Measurements from ENCODE around the gene SEC14L5. TPM values are rescaled to one million over a fixed set of nuclear protein-coding genes. Genes with fewer than 3 reads are reported as not detected.

Gene SEC14L5
- total RNA-seq, 2 donors from 2014 or later: 0.74 to 0.77 TPM

DNA sequence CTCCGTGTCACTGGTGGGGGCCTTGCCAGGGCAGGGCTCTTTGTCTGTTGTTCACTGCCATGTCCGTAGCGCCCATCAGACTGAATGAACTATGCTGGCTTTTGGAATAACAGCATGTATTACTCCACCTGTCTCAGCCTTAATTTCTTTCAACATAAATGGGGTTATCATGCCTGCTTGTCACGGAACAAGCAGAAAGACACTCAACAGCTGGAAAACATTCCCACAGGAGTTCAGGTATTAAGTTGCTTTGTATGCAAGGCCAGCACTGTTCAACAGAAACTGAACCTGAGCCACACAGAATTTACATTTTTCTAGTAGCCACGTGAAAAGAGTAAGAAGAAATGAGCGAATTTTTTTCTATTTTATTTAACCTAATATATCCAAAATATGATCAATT lies 34.3 kb upstream of the SEC14L5 start:
- intact Hi-C loops (cut with DNase I): no loop called here
- WGBS: 81% methylated on average over 6 of the region's 6 CpGs

DNA sequence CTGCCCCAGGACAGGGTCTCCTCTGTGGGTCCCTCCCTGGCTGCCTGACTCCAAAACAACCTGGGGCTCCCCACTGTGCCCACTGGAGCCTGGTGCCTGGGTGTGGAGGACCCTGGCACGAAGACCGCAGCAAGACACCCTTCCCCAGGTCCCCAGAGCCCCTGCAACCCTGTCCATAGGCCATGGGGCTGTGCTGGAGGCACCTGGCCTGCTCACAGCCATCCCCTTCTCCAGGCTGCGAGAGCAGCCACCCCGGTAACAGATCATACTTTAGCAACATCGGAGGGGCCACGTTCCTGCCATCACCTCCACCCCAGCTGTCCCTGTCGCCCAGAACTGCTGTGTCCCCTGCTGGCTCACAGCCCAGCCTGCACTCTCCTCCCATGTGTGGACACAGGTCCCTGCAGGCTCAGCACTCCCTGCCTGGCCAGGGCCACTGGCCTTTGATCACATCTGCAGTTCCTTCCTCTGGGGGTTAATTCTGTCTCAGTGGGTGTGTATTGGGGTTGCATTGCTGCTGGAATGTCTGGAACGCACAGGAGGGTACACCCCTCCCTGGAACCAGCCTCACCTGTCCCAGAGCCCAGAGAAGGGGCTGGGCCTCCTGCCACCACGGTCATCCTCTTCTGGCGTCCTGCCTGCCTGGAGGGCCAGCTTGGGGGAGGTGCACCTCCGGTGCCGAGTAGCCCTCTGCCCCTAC lies 33.4 kb upstream of the SEC14L5 start:
- no peak overlapping the region for H3K4me3 ChIP-seq
- peaks cover 6% of the 10 kb centered on the region for H3K4me1 ChIP-seq (replicated peaks)
- peak; percentile 73 for DNase-seq (ENCODE audit: low spot score)
- no peaks in the 10 kb centered on the region for H3K27me3 ChIP-seq (replicated peaks; ENCODE audit: insufficient read depth)
- no peaks in the 10 kb centered on the region for H3K36me3 ChIP-seq
- intact Hi-C loops (cut with DNase I): no loop called here
- TF ChIP-seq POLR2A (IDR thresholded peaks at IDR 0.05) (no peak), POLR2AphosphoS5 (IDR thresholded peaks at IDR 0.05) (peak; percentile 78)
- TF ChIP-seq, protein P1, sequence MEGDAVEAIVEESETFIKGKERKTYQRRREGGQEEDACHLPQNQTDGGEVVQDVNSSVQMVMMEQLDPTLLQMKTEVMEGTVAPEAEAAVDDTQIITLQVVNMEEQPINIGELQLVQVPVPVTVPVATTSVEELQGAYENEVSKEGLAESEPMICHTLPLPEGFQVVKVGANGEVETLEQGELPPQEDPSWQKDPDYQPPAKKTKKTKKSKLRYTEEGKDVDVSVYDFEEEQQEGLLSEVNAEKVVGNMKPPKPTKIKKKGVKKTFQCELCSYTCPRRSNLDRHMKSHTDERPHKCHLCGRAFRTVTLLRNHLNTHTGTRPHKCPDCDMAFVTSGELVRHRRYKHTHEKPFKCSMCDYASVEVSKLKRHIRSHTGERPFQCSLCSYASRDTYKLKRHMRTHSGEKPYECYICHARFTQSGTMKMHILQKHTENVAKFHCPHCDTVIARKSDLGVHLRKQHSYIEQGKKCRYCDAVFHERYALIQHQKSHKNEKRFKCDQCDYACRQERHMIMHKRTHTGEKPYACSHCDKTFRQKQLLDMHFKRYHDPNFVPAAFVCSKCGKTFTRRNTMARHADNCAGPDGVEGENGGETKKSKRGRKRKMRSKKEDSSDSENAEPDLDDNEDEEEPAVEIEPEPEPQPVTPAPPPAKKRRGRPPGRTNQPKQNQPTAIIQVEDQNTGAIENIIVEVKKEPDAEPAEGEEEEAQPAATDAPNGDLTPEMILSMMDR (IDR thresholded peaks at IDR 0.05): no peak
- peak overlapping the region; percentile 55 to 62 for H3K27ac ChIP-seq
- H3K9me3 ChIP-seq: no peaks in the 10 kb centered on the region
- 45% methylated on average over 12 of the region's 12 CpGs for WGBS

More for the DNA sequence above, 34.3 kb upstream of the SEC14L5 start:
- Histone ChIP-seq H3K4me1 (replicated peaks) (peaks cover 6% of the 10 kb centered on the region), H3K36me3 (no peaks in the 10 kb centered on the region), H3K27ac (peak overlapping the region; percentile 65 to 72), H3K27me3 (replicated peaks; ENCODE audit: insufficient read depth) (no peaks in the 10 kb centered on the region), H3K9me3 (no peaks in the 10 kb centered on the region), H3K4me3 (no peak overlapping the region)
- TF ChIP-seq, protein P1 (IDR thresholded peaks at IDR 0.05): no peak
- TF ChIP-seq POLR2AphosphoS5 (IDR thresholded peaks at IDR 0.05): no peak
- no peak for TF ChIP-seq POLR2A (IDR thresholded peaks at IDR 0.05)
- DNase-seq (ENCODE audit: low spot score): no peak

DNA sequence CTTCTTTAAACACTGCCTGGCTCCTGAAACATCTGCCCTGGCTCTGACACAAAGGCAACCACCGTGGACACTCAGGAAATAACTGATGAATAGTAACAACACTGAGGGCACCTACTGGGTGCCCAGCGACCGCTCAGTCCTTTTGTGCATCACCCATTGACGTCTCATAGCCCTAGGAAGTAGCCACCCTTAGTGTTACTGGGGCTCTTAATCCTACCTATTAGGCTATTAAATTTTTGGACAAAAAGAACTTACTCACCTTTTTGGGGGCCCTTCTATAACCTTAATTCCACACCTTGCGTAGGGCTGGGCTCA lies 32.9 kb upstream of the SEC14L5 start:
- Histone ChIP-seq H3K4me1 (replicated peaks) (peaks cover 6% of the 10 kb centered on the region), H3K27me3 (replicated peaks; ENCODE audit: insufficient read depth) (no peaks in the 10 kb centered on the region), H3K4me3 (no peak overlapping the region), H3K36me3 (no peaks in the 10 kb centered on the region), H3K27ac (peak overlapping the region; percentile 48 to 55), H3K9me3 (no peaks in the 10 kb centered on the region)
- no peak for TF ChIP-seq POLR2AphosphoS5 (IDR thresholded peaks at IDR 0.05)
- no peak for TF ChIP-seq POLR2A (IDR thresholded peaks at IDR 0.05)
- TF ChIP-seq, protein P1 (IDR thresholded peaks at IDR 0.05): no peak
- DNase-seq (ENCODE audit: low spot score): no peak
- WGBS: 66% methylated on average over 5 of the region's 5 CpGs
- intact Hi-C loops (cut with DNase I): no loop called here

DNA sequence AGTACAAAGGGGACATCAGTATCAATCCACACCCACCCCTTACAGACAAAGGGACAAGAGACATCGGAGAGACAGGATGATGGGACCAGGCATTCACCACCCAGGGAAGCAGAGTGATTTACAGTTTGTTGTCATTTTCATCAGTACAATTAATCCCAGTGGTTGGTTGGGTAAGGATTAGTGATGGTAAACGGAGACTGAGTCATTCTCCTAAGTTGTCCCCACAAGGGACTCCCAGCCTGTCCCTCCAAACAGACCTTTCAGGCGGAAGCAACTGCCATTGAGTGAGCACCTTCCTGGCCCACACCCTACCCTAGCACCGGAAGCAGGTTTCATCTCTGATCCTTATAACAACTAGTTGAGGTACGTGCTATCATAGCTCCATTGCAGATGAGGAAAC lies 32.3 kb upstream of the SEC14L5 start:
- no peak for TF ChIP-seq POLR2A (IDR thresholded peaks at IDR 0.05)
- no peak for TF ChIP-seq POLR2AphosphoS5 (IDR thresholded peaks at IDR 0.05)
- TF ChIP-seq, protein P1 (IDR thresholded peaks at IDR 0.05): no peak
- WGBS: 85% methylated on average over 5 of the region's 5 CpGs
- no peak overlapping the region for H3K4me3 ChIP-seq
- H3K27me3 ChIP-seq (replicated peaks; ENCODE audit: insufficient read depth): no peaks in the 10 kb centered on the region
- DNase-seq (ENCODE audit: low spot score): no peak
- H3K36me3 ChIP-seq: no peaks in the 10 kb centered on the region
- intact Hi-C loops (cut with DNase I): no loop called here
- no peaks in the 10 kb centered on the region for H3K9me3 ChIP-seq
- peak overlapping the region; percentile 48 to 55 for H3K27ac ChIP-seq
- peaks cover 6% of the 10 kb centered on the region for H3K4me1 ChIP-seq (replicated peaks)

DNA sequence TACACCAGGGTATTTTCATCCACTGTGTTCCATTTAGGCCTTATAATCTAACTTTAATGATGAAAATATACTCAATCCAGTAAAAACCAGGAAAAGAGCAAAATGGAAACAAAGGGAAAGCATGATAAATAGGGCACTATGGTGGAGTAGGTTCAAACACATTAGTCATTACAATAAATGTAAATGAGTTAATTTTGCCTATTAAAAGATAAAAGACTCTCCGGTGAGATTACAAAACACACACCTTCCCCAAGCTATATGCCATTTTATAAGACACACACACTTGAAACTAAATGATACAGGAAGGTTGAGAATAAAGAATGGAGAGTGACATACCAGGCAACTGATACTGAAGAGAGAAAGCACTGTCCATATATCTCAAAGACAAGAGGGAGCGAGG lies 31.2 kb upstream of the SEC14L5 start:
- TF ChIP-seq POLR2AphosphoS5 (IDR thresholded peaks at IDR 0.05) (no peak), POLR2A (IDR thresholded peaks at IDR 0.05) (no peak)
- TF ChIP-seq, protein P1 (IDR thresholded peaks at IDR 0.05): no peak

More for the DNA sequence above, 31.2 kb upstream of the SEC14L5 start:
- no peaks in the 10 kb centered on the region for H3K9me3 ChIP-seq
- H3K4me1 ChIP-seq (replicated peaks): peaks cover 6% of the 10 kb centered on the region
- H3K27me3 ChIP-seq (replicated peaks; ENCODE audit: insufficient read depth): no peaks in the 10 kb centered on the region
- H3K27ac ChIP-seq: no peak overlapping the region
- no peak for DNase-seq (ENCODE audit: low spot score)
- intact Hi-C loops (cut with DNase I): no loop called here
- no peak overlapping the region for H3K4me3 ChIP-seq
- H3K36me3 ChIP-seq: no peaks in the 10 kb centered on the region
- WGBS: 96% methylated on average over 2 of the region's 2 CpGs

Measured in prostate gland (tissue), 2 donors.